ENCODE measurements around the gene WFS1.

The WFS1 gene

GRCh38 chr4:6262176-6262575 is 7.5 kb upstream of the WFS1 start:
- FAIRE-seq: no peak

GRCh38 chr4:6262847-6263487 is 6.7 kb upstream of the WFS1 start:
- FAIRE-seq: no peak

DNA sequence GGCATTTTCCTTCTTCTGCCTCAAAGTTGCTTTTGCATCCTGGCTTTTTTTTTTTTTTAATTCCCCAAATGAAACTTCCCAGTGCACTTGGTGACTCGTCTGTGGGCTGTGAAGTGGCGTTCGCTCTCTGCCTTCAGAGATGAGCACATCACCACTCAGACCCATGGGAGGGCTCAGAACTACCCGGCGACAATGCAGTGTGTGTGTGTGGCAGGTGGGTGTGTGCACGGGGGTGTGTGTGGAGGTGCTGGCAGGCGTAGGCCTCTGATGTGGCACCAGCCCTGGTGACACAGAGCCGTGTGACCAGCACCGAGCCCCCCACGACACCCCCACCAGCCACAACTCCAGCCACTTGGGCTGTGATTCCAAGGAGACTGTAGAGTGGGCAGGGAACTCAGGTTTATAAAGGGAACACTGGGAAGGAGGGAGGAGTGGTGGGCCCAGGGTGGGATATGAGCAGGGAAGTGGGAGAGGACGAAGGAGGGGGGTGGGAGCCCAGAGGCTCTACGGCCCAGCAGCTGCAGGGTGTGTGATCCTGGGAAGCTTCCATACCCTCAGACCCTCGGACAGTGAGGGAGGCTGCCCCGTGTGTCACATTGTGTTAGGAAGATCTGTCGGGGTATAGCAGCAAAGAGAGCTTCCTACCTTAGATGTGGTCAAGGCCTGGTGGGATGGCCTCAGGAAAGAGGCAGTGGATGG is 6.0 kb upstream of the WFS1 start:
- FAIRE-seq: no peak

- FAIRE-seq: no peak
Measured at GRCh38 chr4:6264225-6264540, 5.5 kb upstream of the WFS1 start.

DNA sequence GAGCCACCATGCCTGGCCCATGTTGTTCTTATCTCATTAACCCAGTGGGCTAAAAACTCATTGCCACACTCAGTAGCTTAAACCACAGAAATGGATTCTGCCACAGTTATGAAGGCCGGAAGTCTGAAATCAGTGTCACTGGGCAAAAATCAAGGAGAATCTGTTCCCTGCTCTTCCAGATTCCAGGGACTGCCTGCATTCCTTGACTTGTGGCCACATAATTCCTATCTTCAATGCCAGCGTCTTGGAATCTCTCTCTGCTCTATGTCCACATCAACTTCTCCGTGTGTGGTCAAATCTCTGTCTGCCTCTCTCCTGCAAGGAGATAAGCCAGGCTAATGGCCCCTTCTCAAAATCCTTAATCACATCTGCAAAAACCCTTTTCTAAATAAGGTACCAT is 4.1 kb upstream of the WFS1 start:
- no peak for FAIRE-seq

- no peak for FAIRE-seq
Measured at GRCh38 chr4:6267573-6267972, 2.1 kb upstream of the WFS1 start.

DNA sequence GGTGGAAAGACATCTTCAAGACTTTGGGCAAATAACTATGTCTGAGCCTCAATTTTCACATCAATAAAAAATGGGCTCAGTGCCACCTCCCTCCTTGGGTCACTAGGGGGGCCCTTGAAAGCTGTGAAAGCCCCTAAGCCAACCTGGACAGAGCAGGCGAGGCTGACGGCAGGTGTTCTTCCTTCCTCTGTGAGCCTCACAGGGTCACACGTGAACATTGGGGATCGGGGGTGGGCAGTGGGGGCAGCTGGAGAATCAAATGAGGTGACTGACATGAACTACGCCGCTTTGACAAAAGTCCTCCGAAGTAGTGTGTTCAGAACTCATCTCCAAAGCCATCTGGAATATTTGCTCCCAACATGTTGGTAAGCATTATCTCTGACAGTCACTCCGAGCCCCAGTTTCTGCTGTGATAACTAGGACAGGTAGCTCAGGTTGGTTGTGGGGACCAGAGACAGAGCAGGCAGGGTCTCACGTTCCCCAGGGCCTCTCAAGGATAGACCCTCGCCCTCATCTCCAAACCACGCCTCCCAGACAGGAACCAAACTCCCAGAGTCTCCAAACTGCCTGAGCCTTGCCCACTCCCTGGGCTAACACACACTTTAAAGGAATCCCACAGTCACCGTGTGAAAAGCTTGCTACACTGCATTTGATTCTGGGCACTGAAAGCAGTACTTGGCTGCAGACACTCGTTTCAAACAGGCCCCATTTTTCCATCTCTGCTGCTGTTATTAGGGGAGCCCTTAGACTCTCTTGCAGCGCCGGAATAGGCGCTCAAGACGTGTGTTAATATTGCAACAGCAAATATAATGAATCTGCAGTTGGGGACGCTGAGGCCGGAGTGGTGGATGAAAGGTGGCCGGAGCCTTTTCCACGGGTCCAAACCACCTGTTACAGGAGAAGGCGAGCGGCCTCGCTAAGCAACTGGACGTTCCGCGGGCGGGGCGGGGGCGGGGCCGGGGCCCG is 717 bp upstream of the WFS1 start:
- no peak for FAIRE-seq

DNA sequence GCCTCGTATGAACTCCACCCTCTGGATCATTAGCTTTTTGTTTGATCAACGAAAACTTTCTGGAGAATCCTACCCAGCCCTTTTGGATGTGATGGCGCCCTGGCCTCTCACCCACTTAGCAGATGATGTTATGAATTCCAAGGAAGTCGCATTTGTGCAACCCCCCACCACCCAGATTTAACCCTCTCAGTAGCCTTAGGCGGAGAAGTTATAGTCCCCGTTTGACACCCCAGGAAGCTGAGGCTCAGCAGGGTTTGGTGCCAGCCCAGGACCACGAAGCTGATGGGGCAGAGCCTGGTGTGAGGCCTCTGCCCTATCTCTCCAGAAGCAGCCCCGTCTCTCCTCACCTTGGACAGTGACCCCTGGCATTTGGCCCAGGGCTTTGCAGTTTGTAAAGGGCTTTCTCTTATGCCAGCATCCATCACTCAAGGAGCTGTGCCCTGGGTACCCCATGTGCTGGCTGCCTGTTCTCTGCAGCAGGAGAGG is 1.0 kb downstream of the WFS1 start:
- FAIRE-seq: no peak

GRCh38 chr4:6271206-6271605 is 1.6 kb downstream of the WFS1 start:
- no peak for FAIRE-seq

DNA sequence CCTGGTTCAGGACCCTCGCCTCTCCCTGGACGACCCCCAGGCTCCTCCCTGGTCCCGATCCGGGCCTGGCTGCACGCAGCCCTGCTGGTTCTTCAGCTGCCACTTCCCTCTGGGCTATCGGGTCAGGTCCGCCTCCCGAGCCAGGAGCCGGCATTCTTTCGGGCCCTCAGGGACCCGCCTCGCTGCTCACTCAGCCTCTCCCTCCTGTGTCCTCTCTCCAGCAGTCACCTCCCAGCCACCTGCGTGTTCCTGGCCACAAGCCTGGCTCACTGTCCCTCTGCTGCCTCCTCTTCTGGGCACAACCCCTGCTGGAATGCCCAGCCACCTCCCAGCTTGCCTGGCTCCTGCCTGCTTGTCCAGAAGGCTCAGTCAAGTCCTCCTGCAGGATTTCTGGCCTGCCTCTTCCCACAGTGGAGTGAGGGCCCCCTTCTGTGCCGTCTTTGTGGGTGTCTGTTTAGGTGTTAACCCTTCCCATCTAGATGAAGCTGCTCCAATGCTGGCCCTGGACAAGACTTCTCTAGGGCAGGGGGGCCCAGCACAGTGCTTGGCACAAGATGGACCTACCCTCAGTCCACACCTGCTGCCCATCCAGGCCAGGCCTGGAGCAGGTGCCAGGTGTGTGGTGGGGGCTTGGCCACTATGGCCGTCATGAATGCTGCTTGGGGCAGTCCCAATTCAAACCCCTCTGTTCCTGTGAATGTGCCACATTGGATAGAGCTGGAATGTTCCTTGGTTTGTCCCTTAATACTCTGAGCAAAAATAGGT is 2.2 kb downstream of the WFS1 start:
- FAIRE-seq: no peak

DNA sequence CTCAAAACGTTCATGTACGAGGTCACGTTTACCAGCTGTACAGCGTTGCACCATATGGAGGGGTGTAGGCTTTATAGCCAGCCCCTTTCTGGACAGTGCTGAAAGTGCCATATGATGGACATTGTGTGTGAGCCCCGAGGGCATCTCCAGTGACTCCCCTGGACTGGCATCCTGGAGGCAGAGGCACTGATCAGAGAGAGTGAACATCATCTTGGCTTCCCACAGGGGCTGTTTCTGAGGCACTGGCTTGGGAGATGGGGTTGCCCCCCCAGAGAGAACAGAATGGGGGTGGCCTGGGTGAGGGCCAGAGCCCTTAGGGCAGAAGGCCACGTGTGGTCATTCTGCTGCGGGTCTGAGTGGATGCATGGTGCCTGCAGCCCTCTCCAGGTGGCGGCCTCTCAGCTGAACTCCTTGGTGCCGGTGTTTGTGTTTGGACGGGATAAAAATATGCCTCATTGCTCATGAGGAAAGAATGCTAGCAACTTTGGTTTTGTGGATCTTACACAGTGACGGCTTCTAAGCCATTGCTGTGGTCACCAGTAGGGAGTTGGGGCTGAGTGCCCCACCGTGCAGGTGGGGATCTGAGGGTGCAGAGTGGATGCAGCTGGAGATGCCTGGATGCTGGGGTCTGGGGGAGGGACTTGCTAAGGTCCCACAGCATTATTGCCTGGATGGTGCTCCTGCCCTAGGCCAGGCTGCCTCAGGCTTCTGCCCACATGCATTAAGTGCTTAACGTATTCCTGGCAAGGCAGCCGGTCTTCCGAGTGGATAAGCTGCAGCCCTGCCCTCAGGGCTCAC is 3.4 kb downstream of the WFS1 start:
- FAIRE-seq: no peak

- no peak for FAIRE-seq
Measured at GRCh38 chr4:6273661-6273990, 4.0 kb downstream of the WFS1 start.

DNA sequence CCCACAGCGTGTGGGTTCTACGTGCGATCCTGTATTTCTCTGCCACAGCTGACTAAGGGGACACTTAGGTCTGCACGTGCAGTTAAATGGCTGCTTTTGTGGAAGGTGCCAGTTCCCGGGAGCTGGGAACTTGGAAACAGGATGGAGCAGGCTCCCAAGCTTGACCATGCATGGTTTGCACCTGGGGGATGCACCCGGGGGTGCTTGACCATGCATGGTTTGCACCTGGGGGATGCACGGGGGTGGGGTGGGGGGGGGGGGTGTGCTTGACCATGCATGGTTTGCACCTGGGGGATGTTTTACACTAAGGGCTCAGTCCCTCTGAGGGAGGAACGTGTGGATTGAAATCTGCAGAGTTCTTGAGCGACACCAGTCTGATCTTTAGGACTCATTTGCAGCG is 5.7 kb downstream of the WFS1 start:
- FAIRE-seq: no peak

DNA sequence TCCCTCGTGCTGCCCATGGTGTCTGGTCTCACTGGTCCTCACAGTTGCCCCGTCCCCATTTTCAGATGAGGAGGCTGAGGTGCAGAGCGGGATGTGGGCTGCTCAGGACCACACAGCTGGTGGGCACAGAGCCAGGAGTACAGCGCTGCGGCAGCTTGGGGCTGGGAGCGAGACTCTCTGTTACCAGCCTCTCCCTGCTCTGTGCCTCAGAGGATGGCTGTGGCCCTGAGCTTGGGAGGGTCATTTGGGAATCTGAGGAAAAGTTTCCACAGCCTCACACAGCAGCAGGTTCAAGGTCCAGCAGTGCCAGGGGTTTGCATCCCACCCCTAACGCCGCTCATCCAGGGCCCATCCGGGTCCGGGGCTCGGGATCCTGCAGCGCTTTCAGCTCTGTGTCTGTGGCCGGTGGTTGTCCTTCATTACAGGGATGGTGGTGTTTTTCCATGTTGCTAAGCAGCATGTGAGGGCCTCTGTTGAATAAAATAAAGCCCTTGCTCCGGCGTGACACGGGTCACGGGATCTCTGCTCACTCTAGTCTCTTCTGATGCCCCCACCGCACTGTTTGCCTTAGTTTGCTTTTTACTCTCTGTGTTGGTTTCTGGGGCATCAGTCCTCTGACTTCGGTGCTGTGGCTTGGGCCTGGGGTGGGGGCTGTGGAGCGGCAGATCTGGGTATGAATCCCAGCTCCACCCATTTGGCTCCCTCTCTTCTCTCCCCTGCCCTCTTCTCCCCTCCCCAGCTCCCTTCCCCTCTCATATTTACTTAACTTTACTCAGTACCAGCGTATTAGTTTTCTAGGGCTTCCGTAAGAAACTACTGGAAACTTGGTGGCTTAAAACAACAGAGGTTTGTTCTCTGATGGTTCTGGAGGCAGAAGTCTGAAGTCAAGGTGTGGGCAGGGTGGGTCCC is 6.5 kb downstream of the WFS1 start:
- FAIRE-seq: no peak

DNA sequence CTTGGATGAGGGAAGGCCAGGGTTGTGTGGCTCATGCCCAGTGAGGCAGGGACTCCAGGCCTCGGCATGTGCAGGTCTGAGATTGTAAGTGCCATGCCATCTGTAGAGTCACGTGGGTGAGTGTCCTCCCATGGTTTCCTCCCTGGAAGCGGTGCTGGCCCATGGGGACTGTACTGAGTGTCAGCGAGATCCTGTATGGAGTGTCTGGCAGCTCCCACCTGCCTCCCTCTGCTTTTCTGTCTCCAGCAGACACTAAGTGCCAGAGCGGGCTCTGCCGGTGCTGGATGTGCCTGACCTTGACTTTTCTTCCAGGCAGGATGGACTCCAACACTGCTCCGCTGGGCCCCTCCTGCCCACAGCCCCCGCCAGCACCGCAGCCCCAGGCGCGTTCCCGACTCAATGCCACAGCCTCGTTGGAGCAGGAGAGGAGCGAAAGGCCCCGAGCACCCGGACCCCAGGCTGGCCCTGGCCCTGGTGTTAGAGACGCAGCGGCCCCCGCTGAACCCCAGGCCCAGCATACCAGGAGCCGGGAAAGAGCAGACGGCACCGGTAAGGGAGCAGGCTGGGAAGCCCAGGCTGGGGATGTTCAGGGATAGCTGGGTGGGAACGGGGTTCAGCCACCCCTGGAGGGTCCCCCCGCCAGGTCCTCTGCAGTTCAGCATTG is 7.6 kb downstream of the WFS1 start:
- no peak for FAIRE-seq

DNA sequence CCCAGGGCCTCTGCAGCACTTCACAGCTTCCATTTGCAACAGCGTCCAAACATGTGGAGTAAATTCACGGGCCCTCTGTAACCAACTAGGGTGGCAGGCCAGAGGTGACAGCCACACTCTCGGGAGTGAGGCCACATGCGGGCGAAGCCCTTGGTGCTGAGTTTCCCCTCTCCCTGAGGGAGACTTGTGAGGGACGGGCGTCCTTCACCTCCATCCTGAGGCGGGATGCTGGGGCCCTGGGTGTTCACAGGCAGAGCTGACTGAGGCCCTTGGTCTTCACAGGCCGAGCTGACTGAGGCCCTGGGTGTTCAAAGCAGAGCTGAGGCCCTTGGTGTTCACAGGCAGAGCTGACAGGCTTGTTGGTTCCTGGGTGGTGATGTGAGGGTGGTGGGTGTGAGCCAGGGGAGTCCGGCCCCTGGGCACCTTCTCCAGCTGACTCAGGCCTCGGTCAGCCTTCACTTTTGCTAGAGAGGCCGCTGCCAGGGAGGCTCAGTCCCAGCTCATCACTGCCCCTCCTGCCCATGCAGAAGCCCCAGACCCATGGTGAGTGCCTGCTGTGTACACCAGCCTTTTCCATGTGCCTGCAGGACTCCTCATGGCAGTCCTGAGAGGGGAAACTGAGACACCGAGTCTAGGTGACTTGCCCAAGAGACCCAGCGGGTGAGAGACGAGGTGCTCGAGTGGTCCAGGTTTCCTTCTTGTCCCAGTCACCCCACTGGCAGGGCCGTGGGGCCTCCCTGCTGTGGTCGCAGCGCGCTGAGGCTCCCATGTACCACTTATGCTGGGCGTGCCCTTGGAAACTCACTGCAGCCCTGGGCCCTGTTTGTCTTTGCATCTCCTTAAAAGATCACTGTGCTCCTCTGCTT is 8.5 kb downstream of the WFS1 start:
- FAIRE-seq: no peak

- FAIRE-seq: no peak
Measured at GRCh38 chr4:6278801-6279197, 9.1 kb downstream of the WFS1 start.

DNA sequence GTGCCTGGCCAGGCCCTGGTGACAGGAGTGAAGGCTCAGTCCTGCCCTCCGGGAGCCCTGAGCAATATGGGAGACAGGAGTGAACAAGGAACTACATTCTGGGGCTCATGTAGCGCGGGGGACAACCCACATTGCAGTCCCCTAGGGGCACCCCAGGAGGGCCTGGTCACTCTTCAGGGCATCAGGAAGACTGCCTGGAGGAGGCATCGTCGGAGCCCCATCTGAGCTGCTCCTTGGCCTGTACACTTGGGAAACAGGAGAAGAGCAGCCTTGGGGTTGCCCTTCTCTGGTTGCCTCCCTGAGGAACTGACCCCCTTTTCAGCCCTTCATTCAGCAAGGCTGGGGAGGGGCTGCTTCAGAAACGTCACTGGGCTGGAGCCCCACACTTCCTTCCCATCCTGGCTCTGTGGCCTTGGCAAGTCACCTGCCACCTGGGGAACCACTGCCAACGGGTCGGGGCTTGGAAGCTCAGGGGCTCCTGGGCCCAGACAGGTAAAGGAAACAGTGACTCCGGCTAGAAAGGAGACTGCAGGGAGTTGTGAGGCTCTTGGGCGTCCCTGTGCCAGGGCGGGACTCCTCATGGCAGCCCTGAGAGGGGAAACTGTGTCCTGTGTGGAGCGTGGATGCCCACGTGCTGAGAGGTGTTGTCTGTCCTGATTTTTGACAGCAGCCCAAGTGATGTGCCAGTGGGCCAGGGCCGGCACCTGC is 10.1 kb downstream of the WFS1 start:
- FAIRE-seq: no peak
